ENCODE measurements around the gene NPFFR1.
"Not testable (repeated sequence)": the region's sequence is repeated elsewhere in the genome, so short reads cannot be mapped to it uniquely, and the experiment has no call there.

DNA sequence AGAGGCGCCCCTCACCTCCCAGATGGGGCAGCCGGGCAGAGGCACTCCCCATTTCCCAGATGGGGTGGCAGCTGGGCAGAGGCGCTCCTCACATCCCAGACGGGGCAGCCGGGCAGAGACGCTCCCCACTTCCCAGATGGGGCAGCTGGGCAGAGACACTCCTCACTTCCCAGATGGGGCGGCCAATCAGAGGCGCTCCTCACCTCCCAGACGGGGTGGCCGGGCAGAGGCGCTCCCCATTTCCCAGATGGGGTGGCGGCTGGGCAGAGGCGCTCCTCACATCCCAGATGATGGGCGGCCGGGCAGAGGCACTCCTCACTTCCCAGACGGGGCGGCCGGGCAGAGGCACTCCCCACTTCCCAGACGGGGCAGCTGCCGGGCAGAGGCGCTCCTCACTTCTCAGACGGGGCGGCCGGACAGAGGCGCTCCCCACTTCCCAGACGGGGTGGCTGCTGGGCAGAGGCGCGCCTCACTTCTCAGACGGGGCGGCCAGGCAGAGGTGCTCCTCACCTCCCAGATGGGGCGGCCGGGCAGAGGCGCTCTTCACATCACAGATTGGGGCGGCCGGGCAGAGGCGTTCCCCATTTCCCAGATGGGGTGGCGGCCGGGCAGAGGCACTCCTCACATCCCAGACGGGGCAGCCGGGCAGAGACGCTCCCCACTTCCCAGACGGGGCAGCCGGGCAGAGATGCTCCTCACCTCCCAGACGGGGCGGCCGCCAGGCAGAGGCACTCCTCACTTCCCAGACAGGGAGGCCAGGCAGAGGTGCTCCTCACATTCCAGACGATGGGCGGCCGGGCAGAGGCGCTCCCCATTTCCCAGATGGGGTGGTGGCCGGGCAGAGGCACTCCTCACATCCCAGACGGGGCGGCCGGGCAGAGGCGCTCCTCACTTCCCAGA is 44.5 kb downstream of the NPFFR1 start:
- TF ChIP-seq EZH2phosphoT487 (IDR thresholded peaks at IDR 0.05; ENCODE audit: low read depth, severe bottlenecking, unreplicated experiment); EZH2 (IDR thresholded peaks at IDR 0.05; ENCODE audit: borderline replicate concordance): not testable (repeated sequence)
